ENCODE measurements around the gene SH2D3C. TPM values are rescaled to one million over a fixed set of nuclear protein-coding genes. Genes with fewer than 3 reads are reported as not detected.

SH2D3C gene
- total and polyA plus RNA-seq, 2 of the 8 experiments (the other 6 are each of a cell fraction or from before 2014, with no cell fraction given) = 6.4 to 8.1 TPM

DNA sequence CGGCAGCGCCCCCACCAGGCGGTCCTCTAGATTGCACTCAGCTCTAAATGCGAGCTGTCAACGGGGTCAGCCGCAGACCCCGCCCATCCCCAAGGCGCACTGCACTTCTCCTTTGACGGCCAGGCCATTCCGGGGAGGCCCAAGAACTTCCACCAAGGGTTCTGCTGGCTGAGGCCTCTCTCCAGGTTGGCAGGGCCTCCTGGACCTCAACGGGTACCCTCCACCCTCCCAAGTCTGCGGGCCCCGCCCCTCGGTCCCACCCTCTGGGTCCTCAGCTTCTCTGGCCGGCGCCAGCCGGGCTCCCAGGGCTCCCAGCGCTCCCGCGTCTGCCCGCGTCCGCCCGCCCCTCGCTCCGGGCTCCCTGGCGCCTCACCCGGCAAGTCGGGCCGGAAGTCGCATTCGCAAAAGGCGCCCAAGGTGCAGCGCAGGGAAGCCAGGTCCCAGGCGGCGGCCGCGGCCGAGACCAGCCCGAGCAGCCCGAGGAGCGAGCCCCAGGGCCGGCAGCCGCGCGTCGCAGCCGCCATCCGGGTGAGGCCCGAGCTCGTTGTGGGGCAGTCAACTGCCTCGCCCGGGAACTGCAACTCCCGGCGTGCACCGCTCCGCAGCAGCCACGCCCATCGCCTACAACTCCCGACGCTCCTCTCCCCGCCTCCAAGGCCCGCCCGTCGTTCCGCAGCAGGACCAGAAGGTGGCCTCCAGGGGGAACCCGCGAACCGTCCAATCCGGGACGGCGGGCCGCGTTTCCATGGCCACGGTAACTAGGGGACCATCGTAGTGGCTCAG lies 43.5 kb downstream of the SH2D3C start, which contains the start of gene TOR2A (continued):
- TF ChIP-seq, protein P1, sequence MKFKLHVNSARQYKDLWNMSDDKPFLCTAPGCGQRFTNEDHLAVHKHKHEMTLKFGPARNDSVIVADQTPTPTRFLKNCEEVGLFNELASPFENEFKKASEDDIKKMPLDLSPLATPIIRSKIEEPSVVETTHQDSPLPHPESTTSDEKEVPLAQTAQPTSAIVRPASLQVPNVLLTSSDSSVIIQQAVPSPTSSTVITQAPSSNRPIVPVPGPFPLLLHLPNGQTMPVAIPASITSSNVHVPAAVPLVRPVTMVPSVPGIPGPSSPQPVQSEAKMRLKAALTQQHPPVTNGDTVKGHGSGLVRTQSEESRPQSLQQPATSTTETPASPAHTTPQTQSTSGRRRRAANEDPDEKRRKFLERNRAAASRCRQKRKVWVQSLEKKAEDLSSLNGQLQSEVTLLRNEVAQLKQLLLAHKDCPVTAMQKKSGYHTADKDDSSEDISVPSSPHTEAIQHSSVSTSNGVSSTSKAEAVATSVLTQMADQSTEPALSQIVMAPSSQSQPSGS (IDR thresholded peaks at IDR 0.05; ENCODE audit: low read length) = no peak
- TF ChIP-seq CEBPB (IDR thresholded peaks at IDR 0.05; ENCODE audit: low read depth, low read length) (no peak), FOSL1 (IDR thresholded peaks at IDR 0.05; ENCODE audit: insufficient read depth, low read depth, low read length) (no peak), ASH2L (IDR thresholded peaks at IDR 0.05; ENCODE audit: low read length) (peak; percentile 49), TBP (IDR thresholded peaks at IDR 0.05; ENCODE audit: low read depth, low read length) (peak; percentile 42; the same call in 1 of the 2 replicates), SRF (IDR thresholded peaks at IDR 0.05; ENCODE audit: low read depth, low read length) (no peak), PHF8 (conservative IDR thresholded peaks at IDR 0.05; ENCODE audit: low read depth, low read length) (peak; percentile 67), TEAD4 (IDR thresholded peaks at IDR 0.05; ENCODE audit: low read depth, low read length) (no peak), EZH2 (IDR thresholded peaks at IDR 0.05; ENCODE audit: low read depth, low read length, severe bottlenecking) (no peak), ZNF274 (IDR thresholded peaks at IDR 0.05; ENCODE audit: borderline replicate concordance, extremely low read depth, low read length) (no peak), NANOG (IDR thresholded peaks at IDR 0.05; ENCODE audit: insufficient read depth, low read depth, low read length, poor library complexity, severe bottlenecking) (peak; percentile 37)
